Cardiac septum (tissue), 1 donor: ENCODE measurements around the gene ORC3. TPM values are rescaled to one million over a fixed set of nuclear protein-coding genes. Genes with fewer than 3 reads are reported as not detected.
"Not testable (repeated sequence)": the region's sequence is repeated elsewhere in the genome, so short reads cannot be mapped to it uniquely, and the experiment has no call there.

Source experiments
- DNase-seq: peaks from one replicate; pipeline ENCODE4 v3.0.0-alpha.2; 2020; ENCODE audit warnings: low spot score
- intact Hi-C: fragments of 100-400 bp; cut with DNase I; formaldehyde crosslinking; loops from one replicate; pipeline ENCODE4 v1.14.0; 2022
- total RNA-seq: library from RNA; stranded (reverse); fragmentation: NEBNext Ultra II Directional; extraction: Animal tissue kit (Norgen Biotek cat#: 25700); gene quantifications from one replicate; pipeline ENCODE4 v1.2.1, GENCODE V29; 2021
- donor health status: DM: no; HTN: no; CAD: no.

Gene ORC3
- total RNA-seq, 1 donor from 2014 or later: 23.0 TPM

DNA sequence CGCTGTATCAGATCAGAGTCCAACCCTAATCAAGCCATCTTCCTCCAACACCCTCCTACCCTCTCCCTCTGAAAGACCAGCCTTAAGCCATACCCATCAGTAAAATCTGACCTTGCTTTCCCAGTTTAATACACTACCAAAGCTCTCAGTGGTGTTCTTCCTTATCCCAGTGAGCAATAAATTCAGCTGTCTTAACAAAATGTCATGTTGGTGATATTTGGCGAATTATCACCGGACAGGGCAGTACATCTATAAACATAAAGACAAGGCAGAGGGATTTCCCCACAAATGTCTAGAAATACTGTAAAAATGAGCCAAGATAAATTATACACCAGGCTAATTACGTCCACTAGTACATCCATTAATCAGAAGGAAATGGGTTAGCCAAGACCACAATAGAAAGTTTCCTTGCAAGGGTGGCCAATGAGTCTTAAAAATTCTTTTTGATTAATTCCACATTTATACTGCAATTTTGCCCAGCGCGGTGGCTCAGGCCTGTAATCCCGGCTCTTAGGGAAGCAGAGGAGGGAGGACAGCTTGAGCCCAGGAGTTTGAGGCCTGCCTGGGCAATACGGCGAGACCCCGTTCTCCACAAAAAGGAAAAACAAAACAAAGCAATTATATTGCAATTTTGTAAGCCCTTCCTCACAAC, 1.1 kb upstream of the ORC3 start:
- DNase-seq: no peak
- intact Hi-C loops: loop anchor here (2.0 to 5.0 kb wide), 2 partner anchors 116 to 182 kb away; partner anchors contain the start of genes CFAP206 and SLC35A1

GRCh38 chr6:87590417-87590880, 514 bp downstream of the ORC3 start:
- intact Hi-C loops: loop anchor here (5.0 kb wide), 1 partner anchor 112 kb away; the partner anchor contains the start of gene AKIRIN2
- DNase-seq: no peak

- DNase-seq: no peak
- intact Hi-C loops: loop anchor here (5.0 kb wide), 1 partner anchor 111 kb away; the partner anchor contains the start of gene AKIRIN2
Observed at GRCh38 chr6:87590990-87591389, 1.1 kb downstream of the ORC3 start.

DNA sequence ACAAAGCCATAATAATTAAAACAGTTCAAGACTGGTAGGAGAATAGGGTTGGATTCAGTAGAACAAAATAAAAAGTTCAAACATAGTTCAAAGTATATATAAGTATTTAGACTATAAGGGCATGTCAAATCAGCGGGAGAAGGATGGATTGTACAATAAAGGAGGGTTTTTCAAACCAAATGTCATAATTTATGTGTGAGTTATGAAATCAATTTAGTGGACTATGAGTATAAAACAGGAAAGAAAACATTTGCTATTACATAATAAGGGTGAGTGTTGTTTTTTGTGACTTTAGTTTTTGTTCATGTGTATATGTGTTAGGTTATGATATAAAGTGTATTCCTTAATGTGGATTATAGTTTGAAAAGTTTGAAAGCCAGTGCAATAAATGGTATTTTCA, 10.6 kb downstream of the ORC3 start:
- intact Hi-C loops: no loop called here
- no peak for DNase-seq

- intact Hi-C loops: no loop called here
- no peak for DNase-seq
Observed at GRCh38 chr6:87606199-87606598, 16.3 kb downstream of the ORC3 start.

- intact Hi-C loops: no loop called here
Observed at GRCh38 chr6:87608802-87609201, 18.9 kb downstream of the ORC3 start.

DNA sequence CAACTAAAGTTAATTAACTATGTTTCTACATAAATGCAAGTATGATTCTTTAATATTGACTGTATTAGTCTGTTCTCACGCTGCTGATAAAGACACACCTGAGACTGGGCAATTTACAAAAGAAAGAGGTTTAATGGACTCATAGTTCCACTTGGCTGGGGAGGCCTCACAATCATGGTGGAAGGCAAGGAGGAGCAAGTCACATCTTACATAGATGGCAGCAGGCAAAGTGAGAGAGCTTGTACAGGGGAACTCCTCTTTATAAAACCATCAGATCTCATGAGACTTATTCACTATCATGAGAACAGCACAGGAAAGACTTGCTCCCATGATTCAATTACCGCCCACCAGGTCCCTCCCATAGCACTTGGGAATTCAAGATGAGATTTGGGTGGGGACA, 23.1 kb downstream of the ORC3 start:
- intact Hi-C loops: loop anchor here (10.0 kb wide), 1 partner anchor 182 kb away; no protein-coding TSS in a partner anchor
- DNase-seq: not testable (repeated sequence)

More at GRCh38 chr6:87608802-87609201, 18.9 kb downstream of the ORC3 start:
- no peak for DNase-seq

- DNase-seq: no peak
- intact Hi-C loops: loop anchor here (10.0 kb wide), 1 partner anchor 177 kb away; no protein-coding TSS in a partner anchor
Observed at GRCh38 chr6:87617405-87617804, 27.5 kb downstream of the ORC3 start.

DNA sequence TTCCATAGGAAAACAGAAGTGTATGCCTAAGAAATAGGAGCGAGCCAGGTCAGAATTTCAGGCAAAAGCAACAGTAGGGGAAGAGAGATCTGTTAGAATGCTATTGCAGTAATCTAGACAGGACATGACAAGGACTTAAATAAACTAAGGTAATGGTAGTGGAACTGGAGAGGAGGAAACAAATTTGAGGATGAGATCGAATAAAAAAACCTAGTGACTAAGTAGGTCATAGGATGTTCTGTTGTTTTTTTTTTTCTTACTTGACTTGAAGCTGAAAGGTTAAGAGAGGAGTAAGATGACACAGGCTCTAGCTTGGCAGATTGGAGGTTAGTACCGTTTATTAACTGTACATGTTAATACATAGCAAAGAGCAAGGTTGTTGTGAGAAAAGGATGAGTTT, 28.6 kb downstream of the ORC3 start:
- intact Hi-C loops: loop anchor here (10.0 kb wide), 1 partner anchor 176 kb away; no protein-coding TSS in a partner anchor
- DNase-seq: no peak

DNA sequence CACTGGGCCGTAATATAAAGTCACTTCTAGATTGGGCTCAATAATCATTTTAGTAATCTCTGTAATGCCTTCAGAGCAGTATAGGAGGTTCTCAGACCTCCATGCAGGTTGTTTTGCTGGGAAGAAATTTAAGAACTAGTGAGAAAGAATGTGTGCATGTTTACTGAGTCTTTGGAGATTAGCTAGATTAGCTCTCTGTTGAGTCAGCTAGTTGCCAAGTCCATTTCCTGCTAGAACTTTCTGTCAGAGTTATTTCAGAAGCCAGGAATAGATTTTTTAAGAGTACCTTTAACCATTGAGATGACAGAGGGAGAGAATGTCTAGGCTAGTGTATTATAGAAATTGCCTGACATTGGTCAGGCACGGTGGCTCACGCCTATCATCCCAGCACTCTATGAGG, 33.3 kb downstream of the ORC3 start:
- intact Hi-C loops: no loop called here
- DNase-seq: no peak

DNA sequence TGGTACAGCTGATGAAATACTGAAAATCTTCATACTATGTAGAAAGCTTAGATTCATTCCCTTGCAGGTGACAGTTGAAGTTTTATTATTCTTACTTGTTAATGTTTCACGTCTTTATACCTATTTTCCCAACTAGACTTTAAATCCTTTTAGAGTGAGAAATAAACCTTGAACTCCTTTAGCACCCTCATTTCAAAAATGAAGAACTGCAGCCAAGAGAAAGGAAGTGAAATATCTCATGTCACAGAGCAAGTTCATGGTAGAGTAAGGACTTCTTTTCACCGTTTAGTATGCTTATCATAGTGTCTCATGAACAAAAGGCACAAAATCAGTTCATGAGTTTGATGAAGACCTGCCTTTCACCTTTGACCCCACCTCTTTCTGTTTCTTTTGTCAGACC, 38.5 kb downstream of the ORC3 start:
- no peak for DNase-seq
- intact Hi-C loops: no loop called here

- DNase-seq: no peak
- intact Hi-C loops: no loop called here
Observed at GRCh38 chr6:87628881-87629280, 38.9 kb downstream of the ORC3 start.

GRCh38 chr6:87630746-87631145, 40.8 kb downstream of the ORC3 start:
- intact Hi-C loops: no loop called here
- no peak for DNase-seq

GRCh38 chr6:87633851-87634250, 43.9 kb downstream of the ORC3 start:
- intact Hi-C loops: no loop called here

GRCh38 chr6:87636315-87636714, 46.4 kb downstream of the ORC3 start:
- intact Hi-C loops: no loop called here
- DNase-seq: no peak

More at GRCh38 chr6:87633851-87634250, 43.9 kb downstream of the ORC3 start:
- DNase-seq: no peak

DNA sequence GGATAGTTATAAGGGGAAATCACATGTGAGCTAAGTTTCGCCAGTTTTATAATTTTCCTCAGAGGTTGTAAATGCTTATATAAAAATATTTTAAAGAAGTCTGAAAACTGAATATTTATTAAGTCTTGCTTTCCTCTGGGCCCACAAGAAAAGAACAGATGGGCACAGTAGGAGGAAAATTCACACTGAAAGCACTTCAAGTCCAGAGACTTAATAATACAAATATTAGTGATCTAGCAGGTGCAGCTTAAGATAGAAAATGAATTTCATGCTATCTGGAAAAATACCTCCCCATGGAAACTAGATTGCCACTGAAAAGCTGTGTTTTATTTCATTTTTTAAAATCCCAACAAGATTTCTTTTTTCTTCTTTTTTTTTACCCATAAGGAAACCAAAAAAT, 47.2 kb downstream of the ORC3 start:
- DNase-seq: no peak
- intact Hi-C loops: no loop called here

DNA sequence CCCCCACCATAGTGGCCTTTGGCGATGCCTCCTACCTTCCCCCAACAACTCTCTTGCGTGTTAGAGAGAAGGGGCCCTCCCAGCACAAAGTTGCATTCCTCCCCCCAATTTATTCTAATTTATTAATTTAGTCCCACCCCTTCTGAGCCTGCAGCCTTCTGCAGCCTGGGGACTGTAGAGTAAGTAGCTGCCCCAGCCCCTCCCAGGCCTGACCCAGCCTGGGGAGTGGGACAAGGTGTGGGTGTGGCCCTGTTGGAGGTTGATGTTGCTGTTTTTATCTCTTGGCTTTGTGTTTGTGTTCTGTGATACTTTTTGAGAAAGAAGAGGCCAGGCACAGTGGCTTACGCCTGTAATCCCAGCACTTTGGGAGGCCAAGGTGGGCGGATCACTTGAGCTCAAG, 49.4 kb downstream of the ORC3 start:
- intact Hi-C loops: no loop called here
- DNase-seq: no peak

DNA sequence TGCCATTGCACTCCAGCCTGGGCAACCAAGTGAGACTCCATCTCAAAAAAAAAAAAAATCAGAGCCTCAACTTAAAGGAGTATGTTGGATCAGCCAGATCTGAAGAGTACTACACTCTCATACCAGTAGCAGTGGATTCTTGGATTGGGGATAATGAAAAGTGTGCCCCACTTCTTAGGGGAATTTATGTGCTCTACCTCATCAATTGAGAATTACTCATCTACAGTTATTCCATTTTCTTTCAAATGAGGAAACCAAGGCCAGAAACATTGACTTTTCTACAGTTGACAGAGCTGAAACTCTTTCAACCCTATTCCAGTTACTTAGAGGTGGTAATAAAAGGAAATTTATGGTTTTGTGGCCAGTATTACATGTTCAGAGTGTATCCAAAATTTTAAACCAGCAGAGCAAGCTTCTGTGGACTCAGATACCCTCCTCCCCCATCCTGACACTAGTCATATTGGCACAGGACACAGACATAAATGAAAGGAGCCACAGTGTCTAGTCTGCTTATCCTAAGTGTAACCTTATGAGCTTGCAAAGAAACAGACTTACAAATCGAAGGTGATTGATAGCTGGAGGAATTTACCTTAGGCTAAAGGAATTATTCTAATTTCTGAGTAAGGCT, 51.2 kb downstream of the ORC3 start:
- DNase-seq: no peak
- intact Hi-C loops: no loop called here

- intact Hi-C loops: no loop called here
- no peak for DNase-seq
Observed at GRCh38 chr6:87645080-87645479, 55.1 kb downstream of the ORC3 start.

GRCh38 chr6:87653074-87653962, 63.4 kb downstream of the ORC3 start:
- intact Hi-C loops: no loop called here
- no peak for DNase-seq
